OCI-M2 (cell line): Measurements from ENCODE around the gene FBXL7.

Experiments used
- DNase-seq: peaks from one replicate; lab custom pipeline; 2025; ENCODE audit not compliant: unreplicated experiment; lab: John Stamatoyannopoulos, UW

The FBXL7 gene

GRCh38 chr5:15647251-15647650, 147.3 kb downstream of the FBXL7 start:
- no peak for DNase-seq

DNA sequence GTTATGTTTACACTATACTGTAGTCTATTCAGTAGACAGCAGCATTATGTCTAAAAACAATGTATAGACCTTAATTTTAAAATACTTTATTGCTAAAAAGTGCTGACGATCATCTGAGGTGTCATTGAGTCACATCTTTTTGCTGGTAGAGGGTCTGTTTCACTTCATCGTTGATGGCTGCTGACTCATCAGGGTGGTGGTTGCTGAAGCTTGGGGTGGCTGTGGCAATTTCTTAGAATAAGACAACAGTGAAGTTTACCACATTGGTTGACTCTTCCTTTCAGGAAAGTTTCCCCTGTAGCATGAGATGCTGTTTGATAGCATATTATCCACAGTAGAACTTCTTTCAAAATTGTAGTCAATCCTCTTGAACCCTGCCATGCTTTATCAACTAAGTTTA, 150.3 kb downstream of the FBXL7 start:
- DNase-seq, result no peak

DNA sequence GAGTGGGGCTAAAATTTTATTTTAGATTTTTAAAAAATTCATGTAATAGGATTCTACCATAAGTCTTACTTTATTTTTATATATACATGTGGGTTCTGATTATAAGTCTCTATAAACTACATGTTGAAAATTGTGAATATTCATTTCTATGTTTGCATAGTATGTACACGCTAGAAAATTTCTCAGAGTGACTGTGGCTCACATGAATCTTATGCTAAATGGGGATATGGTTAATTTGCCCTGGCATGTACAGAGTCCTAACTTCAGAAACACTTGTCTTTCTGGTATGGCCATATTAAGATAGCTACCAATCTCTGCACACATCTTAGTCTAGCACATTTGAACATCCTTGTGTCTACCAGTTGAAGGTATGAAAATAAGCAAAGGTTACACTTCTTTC, 154.8 kb downstream of the FBXL7 start:
- DNase-seq, result no peak

GRCh38 chr5:15655683-15656082, 155.7 kb downstream of the FBXL7 start:
- DNase-seq, result no peak

- no peak for DNase-seq
These were observed 165.0 kb downstream of the FBXL7 start for GRCh38 chr5:15664961-15665360.

DNA sequence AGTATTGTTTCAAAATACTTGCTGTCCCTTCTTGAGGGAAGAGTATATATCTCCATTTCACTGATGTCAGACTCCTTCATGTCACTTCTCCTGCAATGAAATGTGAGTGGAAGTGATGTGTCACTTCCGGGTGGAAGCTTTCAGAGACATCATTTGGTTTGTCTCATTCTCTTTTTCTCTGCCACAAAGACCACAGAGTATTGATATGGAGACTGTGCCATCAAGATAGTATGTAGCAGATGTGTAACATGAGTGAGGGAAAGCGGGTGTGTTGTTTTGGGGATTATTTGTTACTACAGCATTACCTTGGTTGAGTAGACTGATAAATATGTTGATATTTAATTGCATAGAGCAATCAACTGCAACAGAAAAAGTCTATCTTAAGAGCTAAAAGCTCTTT, 169.8 kb downstream of the FBXL7 start:
- no peak for DNase-seq

DNA sequence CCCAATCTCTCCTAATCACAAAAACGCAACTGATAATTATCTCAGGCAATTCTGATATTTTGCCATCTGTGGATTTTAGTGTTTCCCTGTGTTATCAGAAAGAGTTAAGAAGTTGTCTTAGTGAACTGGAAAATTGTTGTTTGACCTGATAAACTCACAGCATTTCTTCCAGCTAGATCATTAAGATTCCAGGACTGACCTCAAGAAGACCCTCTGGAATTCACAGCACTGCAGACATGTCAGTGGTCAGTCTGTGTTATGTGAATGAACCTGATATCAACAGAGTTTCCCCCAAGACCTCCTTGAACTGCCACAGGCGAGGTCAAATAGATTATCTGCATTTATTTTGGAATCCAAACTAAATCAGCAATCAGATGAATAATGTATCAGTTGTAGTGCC, 174.7 kb downstream of the FBXL7 start:
- no peak for DNase-seq

GRCh38 chr5:15676591-15676990, 176.6 kb downstream of the FBXL7 start:
- DNase-seq, result no peak

DNA sequence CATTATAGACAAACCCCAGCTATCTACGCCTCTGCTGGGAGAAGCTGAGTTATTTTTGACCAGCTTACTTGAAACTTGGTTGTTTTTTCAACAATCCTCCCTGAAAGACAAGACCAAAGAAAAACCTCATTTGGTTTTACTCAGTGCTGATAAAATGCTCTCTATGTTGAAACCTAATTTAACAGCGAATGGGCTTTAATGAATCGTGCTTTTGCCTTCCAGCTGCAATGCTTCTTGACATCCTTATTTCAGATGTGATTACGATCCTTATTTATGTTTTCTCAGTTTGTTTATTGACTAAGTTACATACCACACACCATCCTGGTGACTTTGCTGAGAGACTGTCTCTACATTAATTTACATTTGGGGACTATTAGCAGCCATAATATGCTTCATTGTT, 179.2 kb downstream of the FBXL7 start:
- DNase-seq, result no peak

DNA sequence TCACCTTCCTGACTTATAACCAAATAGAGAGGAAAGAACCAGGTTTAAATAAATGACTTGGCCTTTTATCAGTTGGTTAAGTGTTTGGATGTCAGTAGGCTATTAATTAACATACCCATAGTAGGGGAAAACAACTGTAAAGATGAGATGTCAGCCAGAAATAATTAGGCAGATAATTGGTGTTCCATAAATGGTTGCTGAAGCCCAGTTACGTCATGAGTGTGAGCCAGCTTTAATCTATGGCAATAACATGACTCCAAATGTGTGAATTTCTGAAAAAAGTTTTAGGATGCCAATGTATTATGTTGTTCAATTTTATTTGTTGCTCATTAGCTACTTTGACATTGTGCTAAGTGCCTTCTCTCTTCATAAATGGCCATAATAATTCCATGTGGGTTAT, 180.5 kb downstream of the FBXL7 start:
- no peak for DNase-seq

- no peak for DNase-seq
These were observed 182.1 kb downstream of the FBXL7 start for GRCh38 chr5:15682122-15682521.

DNA sequence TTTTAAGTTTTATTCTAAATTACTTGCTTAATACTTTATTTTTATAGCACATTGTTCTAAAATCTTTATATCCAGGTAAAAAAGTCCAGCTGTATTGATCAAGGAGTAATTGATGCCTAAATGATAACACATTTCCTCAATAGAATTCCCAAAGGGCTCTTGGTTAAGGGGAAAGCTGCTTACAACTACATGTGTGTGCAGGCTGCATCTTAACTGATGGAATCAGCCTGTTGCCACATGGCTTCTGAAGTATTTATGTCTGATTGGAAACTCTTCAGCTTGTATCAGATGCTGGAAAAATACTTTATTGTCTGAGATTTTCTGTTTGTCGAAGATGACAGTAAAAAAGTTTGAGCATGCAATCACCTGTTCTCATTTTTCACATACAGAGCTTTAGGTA, 182.6 kb downstream of the FBXL7 start:
- DNase-seq, result no peak

GRCh38 chr5:15683332-15683731, 183.4 kb downstream of the FBXL7 start:
- DNase-seq, result no peak

- no peak for DNase-seq
These were observed 187.4 kb downstream of the FBXL7 start for GRCh38 chr5:15687401-15687800.

- DNase-seq, result no peak
These were observed 189.9 kb downstream of the FBXL7 start for GRCh38 chr5:15689836-15690235.

DNA sequence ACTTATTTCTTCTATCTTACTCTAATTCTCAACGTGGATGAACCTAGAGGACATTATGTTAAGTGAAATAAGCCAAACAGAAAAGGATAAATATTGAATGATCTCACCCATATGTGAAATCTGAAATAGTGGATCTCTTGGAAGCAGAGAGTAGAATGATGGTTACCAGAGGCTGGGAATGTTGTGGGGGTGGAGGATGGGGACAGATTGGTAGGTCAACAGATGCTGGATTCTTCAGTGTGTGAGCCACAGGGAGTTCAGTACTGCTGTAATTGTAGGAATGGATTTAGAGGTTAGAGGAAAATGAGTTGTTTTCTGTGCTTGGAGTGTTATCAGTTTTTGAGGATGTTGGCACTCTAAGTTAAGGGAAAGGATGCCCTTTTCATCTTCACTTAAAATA, 190.6 kb downstream of the FBXL7 start:
- no peak for DNase-seq

- DNase-seq, result no peak
These were observed 191.5 kb downstream of the FBXL7 start for GRCh38 chr5:15691521-15691920.

DNA sequence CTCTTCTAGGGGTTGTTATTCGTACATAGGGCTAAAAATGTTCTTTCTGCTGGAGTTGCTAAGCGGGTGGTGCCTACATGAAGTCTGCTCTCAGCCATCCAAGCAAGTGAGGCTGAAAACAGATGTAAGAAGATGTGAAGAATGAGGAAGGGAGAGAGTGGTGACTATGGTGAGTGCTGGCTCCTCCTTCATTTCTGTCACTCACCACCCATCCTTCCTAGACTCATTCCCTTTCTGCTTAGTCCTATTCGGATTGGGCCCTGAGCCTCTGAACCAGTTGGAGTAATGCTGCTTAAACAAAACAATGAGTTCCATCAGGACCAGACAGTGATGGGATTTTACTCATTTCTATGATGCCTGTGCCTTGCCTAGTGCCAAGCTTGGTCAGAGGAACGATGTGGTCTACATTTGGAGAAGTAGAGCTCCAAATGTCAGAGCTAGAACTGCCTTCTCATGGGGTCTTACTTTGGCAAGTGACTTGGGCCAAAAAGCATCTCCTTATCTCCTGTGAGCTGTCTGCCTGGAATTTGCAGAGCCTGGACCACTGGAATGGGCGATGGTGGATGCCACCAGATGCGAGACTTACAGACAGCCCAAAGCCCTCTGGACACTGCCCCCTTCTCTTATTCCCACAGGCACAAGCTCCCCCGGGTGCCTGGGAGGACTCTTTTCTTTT, 192.9 kb downstream of the FBXL7 start:
- no peak for DNase-seq

GRCh38 chr5:15693382-15693728, 193.4 kb downstream of the FBXL7 start:
- DNase-seq, result no peak

DNA sequence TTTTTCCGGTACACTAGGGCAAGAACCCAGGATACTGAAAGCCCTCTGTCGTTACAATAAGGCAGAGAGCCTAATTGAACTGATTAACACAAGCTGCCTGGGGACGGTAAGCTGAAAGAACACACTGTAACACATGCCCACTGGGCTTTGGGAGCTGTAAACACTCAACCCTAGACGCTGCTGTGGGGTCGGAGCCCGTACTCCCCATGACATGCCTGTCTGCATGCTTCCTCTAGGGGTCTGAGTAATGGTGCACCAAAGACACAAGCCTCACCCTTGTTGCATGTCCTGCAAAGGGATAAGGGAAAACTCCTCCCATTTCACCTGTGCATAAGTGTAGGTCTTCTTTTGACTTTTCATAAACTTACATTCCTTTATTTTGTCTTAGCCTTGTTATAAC, 194.0 kb downstream of the FBXL7 start:
- DNase-seq, result no peak

DNA sequence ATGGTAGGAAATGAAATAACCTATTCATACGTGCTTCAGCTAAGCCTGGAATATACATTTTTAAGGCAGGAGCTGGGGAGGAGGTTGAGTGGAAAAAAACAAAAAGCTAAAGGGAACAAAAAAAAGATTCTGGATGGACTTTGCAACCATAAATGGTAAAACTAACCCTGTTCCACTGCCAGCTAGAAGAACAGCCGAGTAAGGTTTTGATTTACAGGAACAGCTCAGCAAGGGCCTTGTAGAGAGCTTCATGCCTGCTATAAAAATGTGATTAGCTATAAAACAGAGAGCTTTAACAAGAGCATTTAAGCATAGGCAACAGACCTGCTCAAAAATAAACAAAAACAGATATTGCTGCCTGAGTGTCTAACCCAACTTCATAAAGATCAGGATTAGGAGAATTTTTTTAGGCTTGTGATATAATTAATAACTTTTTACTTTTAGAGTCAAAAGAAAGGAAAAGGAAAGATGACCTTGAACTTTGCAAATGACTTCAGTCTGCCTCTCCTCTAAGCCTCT, 194.8 kb downstream of the FBXL7 start:
- DNase-seq, result no peak

DNA sequence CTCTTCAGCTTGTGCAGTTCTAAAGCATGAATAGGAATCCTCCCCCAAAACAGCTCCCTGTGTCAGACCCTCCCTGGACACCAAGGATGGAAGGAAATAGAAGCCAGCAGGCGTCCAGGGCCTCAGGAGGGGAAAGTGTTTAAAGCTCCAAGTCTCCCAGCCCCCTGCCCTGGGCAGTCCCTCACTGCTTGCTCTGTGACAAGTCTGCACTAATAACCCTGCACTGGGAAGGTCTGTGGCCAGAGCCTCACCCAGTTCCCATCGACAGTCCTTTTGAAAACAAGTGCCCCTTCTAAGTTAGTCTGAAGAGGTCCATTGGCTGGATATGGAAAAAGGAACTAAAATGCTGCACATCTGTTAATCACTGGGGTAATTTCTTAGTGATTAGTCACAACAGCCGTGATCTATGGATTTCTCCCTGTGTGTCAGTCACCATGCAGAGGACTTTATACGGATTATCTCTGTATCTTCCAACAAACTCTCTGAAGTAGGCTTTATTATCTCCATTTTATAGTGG, 195.3 kb downstream of the FBXL7 start:
- no peak for DNase-seq

DNA sequence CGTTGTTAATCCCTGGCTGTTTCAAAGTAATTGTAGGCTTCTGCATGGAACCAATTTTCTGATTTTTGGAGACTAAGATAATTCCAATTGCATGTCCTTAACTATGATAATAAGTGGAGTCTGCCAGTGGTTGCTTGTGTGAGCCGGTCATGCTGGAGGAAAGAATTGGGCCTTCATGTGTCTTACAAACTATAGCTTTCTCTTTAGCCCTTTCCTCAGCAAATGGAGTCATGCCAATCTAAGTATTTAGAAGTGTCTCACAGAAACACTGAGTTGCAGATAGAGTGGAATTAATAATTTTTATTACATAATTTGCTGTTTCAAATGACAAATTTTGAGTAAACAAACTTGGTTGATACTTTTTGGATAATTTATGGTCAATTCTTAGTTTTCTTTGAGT, 200.4 kb downstream of the FBXL7 start:
- DNase-seq, result no peak
